OCI-M2 (cell line): ENCODE results near the gene ARL6IP4.
"Not testable (repeated sequence)": the region's sequence is repeated elsewhere in the genome, so short reads cannot be mapped to it uniquely, and the experiment has no call there.

Experiments used
- DNase-seq: peaks from one replicate; lab custom pipeline; 2025; ENCODE audit not compliant: unreplicated experiment; lab: John Stamatoyannopoulos, UW

The ARL6IP4 gene

GRCh38 chr12:123005081-123005626, 24.7 kb downstream of the ARL6IP4 start:
- DNase-seq, result no peak

DNA sequence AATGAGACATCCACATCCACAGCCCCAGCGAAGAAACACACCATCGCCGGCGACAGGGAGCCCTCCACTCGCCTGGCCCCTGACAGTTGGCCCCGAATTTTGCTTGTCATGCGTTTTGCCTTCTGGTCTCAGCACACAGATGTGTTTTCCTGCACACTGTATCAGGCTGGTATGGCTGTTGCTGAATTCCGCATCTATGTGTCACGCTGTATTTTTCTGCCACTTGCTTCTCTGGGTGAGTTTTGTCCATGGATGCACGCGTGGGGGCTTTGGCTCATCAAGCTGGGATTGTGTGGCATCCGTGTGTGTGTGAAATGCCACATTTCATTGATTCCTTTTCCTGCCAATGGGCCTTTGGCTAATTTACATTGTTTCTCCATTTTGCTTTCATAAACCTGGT, 26.5 kb downstream of the ARL6IP4 start:
- DNase-seq, result no peak

DNA sequence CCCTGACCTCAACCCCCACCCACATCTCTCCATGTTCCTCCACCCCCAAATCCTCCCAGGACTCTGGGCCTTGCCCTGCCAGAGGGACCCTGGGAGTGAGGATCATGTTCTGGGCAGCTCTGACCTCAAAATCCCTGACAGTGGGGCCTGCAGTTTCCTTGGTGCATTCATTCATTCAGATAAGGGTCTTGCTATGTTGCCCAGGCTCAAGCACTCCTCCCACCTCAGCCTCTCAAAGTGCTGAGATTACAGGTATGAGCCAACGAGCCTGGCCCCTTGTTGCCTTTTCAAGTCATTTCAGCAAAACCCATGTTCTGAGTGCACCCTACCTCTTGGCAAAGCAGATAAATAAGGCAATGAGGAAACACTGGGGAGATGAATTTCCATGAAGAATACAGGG, 29.6 kb downstream of the ARL6IP4 start:
- DNase-seq, result no peak

DNA sequence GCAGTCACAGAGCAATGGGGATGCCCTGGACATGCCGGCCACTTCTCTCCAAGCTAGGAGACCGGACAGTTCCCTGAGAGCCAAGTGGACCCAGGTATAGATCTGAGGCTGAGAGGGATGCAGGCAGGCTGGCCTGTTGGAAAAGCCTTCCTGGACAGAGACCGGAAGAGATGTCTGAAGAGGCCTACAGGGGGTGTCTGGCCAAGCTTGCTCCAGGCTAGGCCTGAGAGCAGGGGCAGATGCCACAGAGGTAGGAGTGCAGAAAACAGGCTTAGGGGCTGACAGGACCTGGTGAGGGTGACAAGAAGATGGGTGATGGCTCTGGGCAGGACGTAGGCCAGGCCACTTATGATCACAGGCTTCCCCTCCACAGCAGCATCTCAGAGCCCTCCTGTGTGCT, 30.2 kb downstream of the ARL6IP4 start:
- no peak for DNase-seq

DNA sequence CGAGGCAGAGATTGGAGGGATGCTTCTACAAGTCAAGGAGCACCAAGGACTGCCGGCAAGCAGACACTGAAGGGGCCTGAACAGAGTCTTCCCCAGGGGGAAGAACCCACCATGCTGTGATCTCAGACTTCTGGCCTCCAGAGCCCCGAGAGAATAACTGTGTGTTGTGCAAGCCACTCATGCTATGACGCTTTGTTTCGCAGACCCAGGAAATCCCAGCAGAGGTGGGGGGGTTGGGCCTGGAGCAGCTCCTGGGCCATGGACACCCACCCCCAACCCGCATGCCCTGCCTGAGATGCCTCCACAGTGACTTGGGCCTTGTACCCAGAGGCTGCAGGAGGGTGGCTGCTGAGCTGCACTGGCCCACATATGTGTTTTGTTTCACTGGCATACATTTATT, 31.2 kb downstream of the ARL6IP4 start:
- DNase-seq, result no peak

GRCh38 chr12:123013185-123014095, 33.0 kb downstream of the ARL6IP4 start:
- DNase-seq, result no peak

DNA sequence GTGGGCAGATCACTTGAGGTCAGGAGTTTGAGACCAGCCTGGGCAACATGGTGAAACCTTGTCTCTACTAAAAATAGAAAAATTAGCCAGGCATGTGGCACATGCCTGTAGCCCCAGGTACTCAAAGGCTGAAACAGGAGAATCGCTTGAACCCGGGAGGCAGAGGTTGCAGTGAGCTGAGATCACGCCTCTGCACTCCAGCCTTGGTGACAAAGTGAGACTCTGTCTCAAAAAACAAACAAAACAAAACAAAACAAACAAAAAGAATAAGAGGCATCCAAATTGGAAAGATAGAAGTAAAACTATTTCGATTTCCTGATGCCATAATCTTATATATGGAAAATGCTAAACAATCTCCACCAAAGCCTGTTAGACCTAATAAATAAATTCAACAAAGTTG, 34.0 kb downstream of the ARL6IP4 start:
- DNase-seq, result not testable (repeated sequence)

DNA sequence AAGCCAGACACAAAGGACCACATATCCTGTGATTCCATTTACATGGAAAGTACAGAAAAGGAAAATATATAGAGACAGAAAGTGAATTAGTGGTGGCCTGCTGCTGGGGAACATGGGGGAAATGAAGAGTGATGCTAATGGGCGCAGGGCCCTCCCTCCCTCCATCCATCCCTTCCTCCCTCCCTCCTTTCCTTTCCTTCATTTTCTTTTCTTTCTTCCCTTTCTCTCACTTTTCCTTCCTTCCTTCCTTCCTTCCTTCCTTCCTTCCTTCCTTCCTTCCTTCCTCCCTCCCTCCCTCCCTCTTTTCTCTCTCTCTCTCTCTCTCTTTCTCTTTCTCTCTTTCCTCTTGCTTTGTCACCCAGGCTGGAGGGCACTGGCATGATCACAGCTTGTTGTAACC, 37.3 kb downstream of the ARL6IP4 start:
- no peak for DNase-seq

- no peak for DNase-seq
Measured at GRCh38 chr12:123019841-123020138, 39.3 kb downstream of the ARL6IP4 start.

DNA sequence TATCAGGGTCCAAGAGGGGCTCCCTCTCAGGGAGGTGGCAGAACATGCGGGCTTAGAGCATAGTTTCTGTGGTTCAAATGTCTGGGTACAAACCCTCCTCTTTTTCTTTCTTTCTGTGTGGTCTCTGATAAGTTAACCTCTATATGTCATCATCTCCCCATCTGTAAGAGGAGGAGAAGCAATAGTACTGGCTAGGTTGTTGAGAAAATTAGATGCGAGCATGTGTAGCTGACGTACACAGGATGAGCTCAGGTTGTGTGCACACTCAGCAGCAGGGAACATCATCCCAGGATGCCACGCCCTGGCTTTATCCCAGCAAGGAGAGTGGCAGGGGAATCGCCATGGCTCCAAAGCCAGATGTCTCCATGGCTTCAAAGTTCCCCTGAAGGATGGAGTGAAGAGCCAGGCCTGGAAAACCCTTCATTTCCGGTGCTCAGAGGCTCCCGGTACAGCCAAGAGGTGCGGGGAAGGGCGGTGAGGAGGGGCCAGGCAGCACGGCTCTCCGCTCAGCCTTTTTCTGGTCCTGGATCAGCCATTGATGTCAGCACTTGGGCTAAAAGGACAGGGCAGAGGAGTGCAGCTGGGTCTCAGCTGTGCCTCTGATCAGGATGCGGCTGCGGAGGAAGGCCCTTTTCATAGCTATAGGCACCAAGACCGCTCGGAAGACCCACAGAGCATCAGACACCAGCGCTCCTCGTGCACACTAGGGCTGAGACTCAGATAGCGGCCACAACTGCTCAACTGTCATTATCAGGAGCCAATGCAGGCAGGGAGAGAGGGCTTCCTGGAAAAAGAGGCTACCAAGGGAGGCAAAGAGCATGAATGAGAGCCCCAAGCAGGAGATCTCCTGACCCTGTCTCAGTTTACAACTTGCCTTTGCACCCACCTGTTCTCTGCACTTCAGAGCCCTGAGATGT, 41.5 kb downstream of the ARL6IP4 start:
- DNase-seq, result no peak

DNA sequence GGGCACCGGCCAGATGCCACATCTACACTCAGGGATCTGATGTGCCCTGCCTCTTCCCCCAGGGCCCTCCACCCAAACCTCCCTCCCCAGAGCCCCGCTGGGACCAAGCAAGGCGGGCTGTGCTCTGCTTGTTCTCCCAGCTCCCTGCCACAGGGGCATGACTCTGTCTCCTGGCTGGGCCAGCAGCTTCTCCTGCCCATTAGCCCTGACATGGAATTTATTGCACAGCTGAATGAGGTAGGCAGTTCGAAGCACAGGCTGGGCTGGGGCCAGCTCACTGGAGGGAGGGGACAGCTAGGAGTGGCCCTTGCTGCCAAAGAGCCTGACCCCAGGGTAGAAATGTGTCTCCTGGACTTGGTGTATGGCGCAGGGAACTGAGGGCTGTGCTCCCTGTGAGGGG, 42.4 kb downstream of the ARL6IP4 start:
- DNase-seq, result no peak

DNA sequence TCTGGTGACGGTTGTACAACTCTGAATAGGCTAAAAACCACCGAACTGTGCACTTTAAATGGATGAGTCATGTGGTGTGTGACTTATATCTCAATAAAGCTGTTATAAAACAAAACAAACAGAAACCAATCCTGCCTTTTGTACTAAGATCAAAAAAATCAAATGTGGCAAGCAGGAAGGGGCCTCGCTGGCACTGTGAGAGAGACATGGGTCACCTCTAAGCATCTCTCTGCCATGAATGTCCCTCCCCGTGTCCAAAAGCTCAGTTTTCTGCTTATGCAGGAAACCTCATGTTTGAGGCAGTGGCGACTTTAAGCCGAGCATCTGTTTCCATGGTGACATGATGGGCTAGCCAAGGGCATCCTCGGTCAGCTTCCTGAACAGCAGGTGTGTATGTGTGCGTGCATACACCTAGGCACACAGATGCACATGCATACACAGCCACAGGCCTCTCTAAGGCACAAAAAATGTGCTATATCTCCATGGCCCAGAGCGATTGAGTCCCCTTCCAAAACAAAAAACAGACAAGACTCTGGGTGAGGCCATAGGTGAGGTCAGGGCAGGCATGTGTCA, 44.4 kb downstream of the ARL6IP4 start:
- DNase-seq, result no peak

GRCh38 chr12:123026094-123026853, 45.8 kb downstream of the ARL6IP4 start:
- DNase-seq, result no peak

DNA sequence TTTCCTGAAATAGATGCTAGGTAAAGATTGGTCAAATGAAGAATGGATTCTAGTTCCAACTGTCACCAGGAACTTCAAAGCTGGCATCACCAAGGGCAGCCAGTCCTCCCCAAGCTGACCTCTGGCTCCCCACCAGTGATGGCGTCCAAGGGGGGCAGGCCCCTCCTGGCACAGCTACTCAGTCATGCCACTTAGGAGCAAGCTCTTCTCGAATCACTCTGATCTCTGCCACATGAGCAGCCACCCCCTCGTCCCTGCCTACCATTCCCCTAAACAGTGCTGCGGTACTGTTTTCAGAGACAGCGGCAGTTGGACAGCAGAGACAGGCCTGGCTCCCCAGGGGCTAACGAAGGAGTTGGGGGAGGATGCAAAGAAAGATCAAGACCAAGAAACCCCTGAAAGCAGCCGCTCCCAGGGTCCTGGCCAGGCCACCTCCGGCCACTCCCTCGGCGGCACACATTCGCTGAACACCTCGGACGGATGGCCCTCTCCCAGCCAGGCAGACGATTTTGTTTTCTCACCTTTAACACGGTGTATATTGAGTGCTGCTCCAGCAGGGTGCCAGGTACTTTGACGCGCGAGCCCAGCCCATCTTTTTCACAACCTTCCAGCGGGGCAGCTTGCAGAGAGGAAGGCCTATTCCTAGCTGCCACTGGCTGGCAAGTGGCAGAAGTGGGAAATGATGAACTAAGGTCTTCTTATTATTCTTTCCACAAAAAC, 47.4 kb downstream of the ARL6IP4 start:
- DNase-seq, result no peak

DNA sequence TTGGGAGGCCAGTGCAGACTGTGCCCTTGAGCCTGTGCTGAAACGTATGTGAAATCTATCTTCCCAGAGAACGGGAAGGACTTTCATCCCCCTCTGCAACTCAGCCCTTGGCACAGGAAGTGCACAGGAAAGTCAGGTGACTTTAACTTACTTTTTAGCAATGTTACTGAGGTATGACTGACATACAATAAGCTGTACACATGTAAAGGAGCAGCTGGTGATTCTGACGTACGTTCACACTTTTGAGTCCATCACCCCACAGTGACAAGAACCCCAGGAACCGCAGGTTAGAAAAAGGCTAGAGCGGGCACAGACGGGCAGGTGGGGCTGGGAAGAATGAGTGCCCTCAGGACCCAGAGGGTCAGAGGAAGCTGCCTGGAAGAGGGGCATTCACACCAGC, 48.0 kb downstream of the ARL6IP4 start:
- DNase-seq, result no peak

DNA sequence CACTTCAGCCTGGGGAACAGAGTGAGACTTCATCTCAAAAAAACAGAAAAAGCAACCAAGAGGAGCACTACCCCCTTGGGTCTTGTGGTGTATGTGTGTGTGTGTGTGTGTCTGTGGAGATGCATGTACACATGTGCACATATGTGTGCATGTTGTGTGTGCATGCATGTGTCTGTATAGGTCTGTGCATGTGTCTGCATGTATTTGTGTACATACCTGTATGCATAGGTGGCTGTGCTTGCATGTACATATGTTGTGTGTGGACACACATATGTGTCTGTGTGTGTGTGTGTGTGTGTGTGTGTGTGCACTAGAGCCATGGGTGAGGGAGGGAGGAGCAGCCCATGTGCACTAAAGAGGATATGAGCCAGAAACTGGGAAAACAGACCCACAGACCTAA, 49.1 kb downstream of the ARL6IP4 start:
- DNase-seq, result no peak

DNA sequence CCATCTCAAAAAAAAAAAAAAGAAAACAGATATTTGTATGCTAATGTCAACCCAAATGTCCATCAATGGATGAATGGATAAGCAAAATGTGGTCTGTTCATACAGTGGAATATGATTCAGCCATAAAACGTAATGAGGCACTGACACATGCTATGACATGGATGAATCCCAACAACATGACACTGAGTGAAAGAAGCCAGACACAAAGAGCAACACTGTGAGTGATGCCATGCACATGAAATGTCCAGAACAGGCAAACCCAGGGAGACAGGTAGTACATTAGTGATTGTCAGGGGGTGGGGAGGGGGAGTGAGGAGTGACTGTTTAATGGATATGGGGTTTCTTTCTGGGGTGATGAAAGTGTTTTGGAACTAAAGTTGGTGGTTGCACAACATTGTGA, 50.2 kb downstream of the ARL6IP4 start:
- no peak for DNase-seq

GRCh38 chr12:123031171-123031845, 50.8 kb downstream of the ARL6IP4 start:
- DNase-seq, result no peak
